ENCODE results near the gene STN1. TPM values are rescaled to one million over a fixed set of nuclear protein-coding genes. Genes with fewer than 3 reads are reported as not detected.

Gene STN1
- total and polyA plus RNA-seq, 9 of the 15 experiments (the other 6 are each of a cell fraction or from before 2014, with no cell fraction given), result 9.1 to 19.6 (median 13.8) TPM

DNA sequence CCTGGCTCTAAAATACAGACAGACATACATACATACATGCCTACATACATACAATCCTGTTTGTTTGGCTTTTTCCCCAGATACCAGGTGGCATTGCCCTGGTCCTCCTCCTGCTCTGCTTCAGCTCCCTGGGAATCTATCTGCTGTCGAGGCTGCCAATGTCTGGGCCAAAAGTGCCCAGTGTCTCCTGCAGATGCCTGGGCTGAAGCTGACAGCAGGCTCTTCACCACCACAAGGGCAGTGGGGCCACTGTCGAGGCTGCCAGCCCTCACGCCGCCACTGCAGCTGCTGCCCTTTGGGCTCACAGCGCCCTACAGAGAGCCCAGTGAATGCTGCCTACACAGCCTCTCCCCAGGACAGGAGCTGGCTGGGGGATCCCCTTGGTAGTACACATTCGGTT, 18.0 kb upstream of the STN1 start:
- Histone ChIP-seq H3K9ac (ENCODE audit: insufficient read depth in 1 of 2, low read depth in 2 of 2, low read length in 2 of 2) (no peak overlapping the region), H3K79me2 (ENCODE audit: control insufficient read depth, insufficient read depth, low read length) (no peaks in the 10 kb centered on the region), H3K36me3 (ENCODE audit: control insufficient read depth, insufficient read depth, low read length) (no peaks in the 10 kb centered on the region), H3K9me3 (replicated peaks; ENCODE audit: control insufficient read depth, insufficient read depth, low read depth, low read length) (no peaks in the 10 kb centered on the region), H4K20me1 (replicated peaks; ENCODE audit: control insufficient read depth, insufficient read depth, low read length) (no peaks in the 10 kb centered on the region), H2AFZ (ENCODE audit: low read depth, low read length) (no peak overlapping the region), H3K27me3 (ENCODE audit: control insufficient read depth in 2 of 2, insufficient read depth in 2 of 2, low read length in 2 of 2) (peaks cover 0 to 6% of the 10 kb centered on the region in 2 experiments; a peak in 1 of 5 replicates), H3K4me3 (no peak overlapping the region), H3K27ac (ENCODE audit: extremely low read depth, low read depth, low read length) (no peak overlapping the region), H3K9me1 (ENCODE audit: control insufficient read depth, insufficient read depth, low read length) (no peaks in the 10 kb centered on the region), H3K4me1 (replicated peaks in 1 of 2; ENCODE audit: control insufficient read depth in 2 of 2, insufficient read depth in 2 of 2, low read length in 2 of 2) (peaks cover 0 to 3% of the 10 kb centered on the region in 2 experiments; a peak in 2 of 5 replicates), H3K4me2 (ENCODE audit: insufficient read depth, low read length) (no peak overlapping the region)
- DNase-seq (ENCODE audit: extremely low read depth in 1 of 4, low spot score in 3 of 4), result no peak
- ATAC-seq, result no peak
- ChIA-PET POLR2A (no interaction called here), CTCF (ENCODE audit: low intra/inter-chr PET ratio) (no interaction called here)
- TF ChIP-seq, protein P1, sequence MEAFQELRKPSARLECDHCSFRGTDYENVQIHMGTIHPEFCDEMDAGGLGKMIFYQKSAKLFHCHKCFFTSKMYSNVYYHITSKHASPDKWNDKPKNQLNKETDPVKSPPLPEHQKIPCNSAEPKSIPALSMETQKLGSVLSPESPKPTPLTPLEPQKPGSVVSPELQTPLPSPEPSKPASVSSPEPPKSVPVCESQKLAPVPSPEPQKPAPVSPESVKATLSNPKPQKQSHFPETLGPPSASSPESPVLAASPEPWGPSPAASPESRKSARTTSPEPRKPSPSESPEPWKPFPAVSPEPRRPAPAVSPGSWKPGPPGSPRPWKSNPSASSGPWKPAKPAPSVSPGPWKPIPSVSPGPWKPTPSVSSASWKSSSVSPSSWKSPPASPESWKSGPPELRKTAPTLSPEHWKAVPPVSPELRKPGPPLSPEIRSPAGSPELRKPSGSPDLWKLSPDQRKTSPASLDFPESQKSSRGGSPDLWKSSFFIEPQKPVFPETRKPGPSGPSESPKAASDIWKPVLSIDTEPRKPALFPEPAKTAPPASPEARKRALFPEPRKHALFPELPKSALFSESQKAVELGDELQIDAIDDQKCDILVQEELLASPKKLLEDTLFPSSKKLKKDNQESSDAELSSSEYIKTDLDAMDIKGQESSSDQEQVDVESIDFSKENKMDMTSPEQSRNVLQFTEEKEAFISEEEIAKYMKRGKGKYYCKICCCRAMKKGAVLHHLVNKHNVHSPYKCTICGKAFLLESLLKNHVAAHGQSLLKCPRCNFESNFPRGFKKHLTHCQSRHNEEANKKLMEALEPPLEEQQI (IDR thresholded peaks at IDR 0.05), result no peak
- in situ Hi-C loops (cut with MboI) (no loop called here), intact Hi-C loops (cut with micrococcal nuclease) (no loop called here)
- no peak for FAIRE-seq
- BruUV-seq (replicated peaks), result no TSS peak
- WGBS (ENCODE audit: insufficient coverage, low coverage, missing lambda C conversion rate), result 6% methylated on average over 6 of the region's 6 CpGs

DNA sequence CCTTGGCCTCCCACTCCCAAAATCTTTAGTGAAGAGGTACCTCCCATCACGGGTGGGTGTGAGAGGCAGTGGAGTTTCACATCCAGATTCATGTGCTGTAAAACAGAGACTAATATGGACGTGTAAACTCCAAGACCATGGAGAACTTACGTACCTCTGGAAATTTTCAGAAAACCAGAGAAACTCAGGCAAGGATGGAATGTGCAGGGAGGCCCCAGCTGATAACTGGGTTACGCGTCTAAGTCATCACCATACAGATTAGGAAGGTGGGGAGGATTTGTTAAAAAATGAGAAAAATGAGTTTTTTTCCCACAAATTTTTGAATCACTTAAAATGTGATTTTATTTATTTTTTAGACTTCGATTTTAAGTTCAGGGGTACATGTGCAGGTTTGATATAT, 16.3 kb upstream of the STN1 start:
- Histone ChIP-seq H3K4me2 (ENCODE audit: insufficient read depth, low read length) (no peak overlapping the region), H2AFZ (ENCODE audit: low read depth, low read length) (no peak overlapping the region), H3K27me3 (ENCODE audit: control insufficient read depth in 2 of 2, insufficient read depth in 2 of 2, low read length in 2 of 2) (peaks cover 0 to 6% of the 10 kb centered on the region in 2 experiments; a peak in 1 of 5 replicates), H3K36me3 (ENCODE audit: control insufficient read depth, insufficient read depth, low read length) (no peaks in the 10 kb centered on the region), H3K9me3 (replicated peaks; ENCODE audit: control insufficient read depth, insufficient read depth, low read depth, low read length) (no peaks in the 10 kb centered on the region), H3K27ac (ENCODE audit: extremely low read depth, low read depth, low read length) (no peak overlapping the region), H3K4me3 (no peak overlapping the region), H3K9ac (ENCODE audit: insufficient read depth in 1 of 2, low read depth in 2 of 2, low read length in 2 of 2) (no peak overlapping the region), H4K20me1 (replicated peaks; ENCODE audit: control insufficient read depth, insufficient read depth, low read length) (no peaks in the 10 kb centered on the region), H3K79me2 (ENCODE audit: control insufficient read depth, insufficient read depth, low read length) (no peaks in the 10 kb centered on the region), H3K9me1 (ENCODE audit: control insufficient read depth, insufficient read depth, low read length) (no peaks in the 10 kb centered on the region), H3K4me1 (replicated peaks in 1 of 2; ENCODE audit: control insufficient read depth in 2 of 2, insufficient read depth in 2 of 2, low read length in 2 of 2) (peaks cover 0 to 3% of the 10 kb centered on the region in 2 experiments; a peak in 2 of 5 replicates)
- in situ Hi-C loops (cut with MboI) (no loop called here), intact Hi-C loops (cut with micrococcal nuclease) (no loop called here)
- no TSS peak for BruUV-seq (replicated peaks)
- FAIRE-seq (no peak), ATAC-seq (no peak), DNase-seq (ENCODE audit: extremely low read depth in 1 of 4, low spot score in 3 of 4) (no peak)
- ChIA-PET POLR2A (no interaction called here), CTCF (ENCODE audit: low intra/inter-chr PET ratio) (no interaction called here)
- 62% methylated on average over 5 of the region's 6 CpGs for WGBS (ENCODE audit: insufficient coverage, low coverage, missing lambda C conversion rate)
- TF ChIP-seq RB1 (IDR thresholded peaks at IDR 0.05; ENCODE audit: low read depth) (no peak), MTA3 (IDR thresholded peaks at IDR 0.05; ENCODE audit: borderline replicate concordance) (no peak), SRF (CRISPR knock-in tag; IDR thresholded peaks at IDR 0.05) (no peak), POLR2AphosphoS2 (IDR thresholded peaks at IDR 0.05; ENCODE audit: low read length) (no peak), PTRF (tag; IDR thresholded peaks at IDR 0.05) (no peak), CGGBP1 (CRISPR knock-in tag; IDR thresholded peaks at IDR 0.05) (no peak), MCM3 (IDR thresholded peaks at IDR 0.05) (no peak), KDM1A (IDR thresholded peaks at IDR 0.05) (no peak), ZBTB43 (CRISPR knock-in tag; IDR thresholded peaks at IDR 0.05) (no peak), ZNF586 (CRISPR knock-in tag; conservative IDR thresholded peaks at IDR 0.05) (no peak)
- TF ChIP-seq, protein P2, sequence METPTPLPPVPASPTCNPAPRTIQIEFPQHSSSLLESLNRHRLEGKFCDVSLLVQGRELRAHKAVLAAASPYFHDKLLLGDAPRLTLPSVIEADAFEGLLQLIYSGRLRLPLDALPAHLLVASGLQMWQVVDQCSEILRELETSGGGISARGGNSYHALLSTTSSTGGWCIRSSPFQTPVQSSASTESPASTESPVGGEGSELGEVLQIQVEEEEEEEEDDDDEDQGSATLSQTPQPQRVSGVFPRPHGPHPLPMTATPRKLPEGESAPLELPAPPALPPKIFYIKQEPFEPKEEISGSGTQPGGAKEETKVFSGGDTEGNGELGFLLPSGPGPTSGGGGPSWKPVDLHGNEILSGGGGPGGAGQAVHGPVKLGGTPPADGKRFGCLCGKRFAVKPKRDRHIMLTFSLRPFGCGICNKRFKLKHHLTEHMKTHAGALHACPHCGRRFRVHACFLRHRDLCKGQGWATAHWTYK (CRISPR knock-in tag; IDR thresholded peaks at IDR 0.05), result no peak

Data from K562 (cell line).